NT2/D1 (cell line): ENCODE data around the gene FGF3.

Source experiments
- SUZ12 ChIP-seq: IDR thresholded peaks from 2 replicates; pipeline ENCODE4 v1.6.1; 2011; ENCODE audit not compliant: insufficient read length, insufficient read depth; ENCODE audit errors: extremely low read depth
- YY1 ChIP-seq: IDR thresholded peaks from 2 replicates; pipeline ENCODE4 v1.6.1; 2011; ENCODE audit not compliant: insufficient read length, insufficient read depth
- ZNF274 ChIP-seq: IDR thresholded peaks from 2 replicates; pipeline ENCODE4 v1.6.1; 2011; ENCODE audit warnings: mild to moderate bottlenecking, low read depth, low read length

DNA sequence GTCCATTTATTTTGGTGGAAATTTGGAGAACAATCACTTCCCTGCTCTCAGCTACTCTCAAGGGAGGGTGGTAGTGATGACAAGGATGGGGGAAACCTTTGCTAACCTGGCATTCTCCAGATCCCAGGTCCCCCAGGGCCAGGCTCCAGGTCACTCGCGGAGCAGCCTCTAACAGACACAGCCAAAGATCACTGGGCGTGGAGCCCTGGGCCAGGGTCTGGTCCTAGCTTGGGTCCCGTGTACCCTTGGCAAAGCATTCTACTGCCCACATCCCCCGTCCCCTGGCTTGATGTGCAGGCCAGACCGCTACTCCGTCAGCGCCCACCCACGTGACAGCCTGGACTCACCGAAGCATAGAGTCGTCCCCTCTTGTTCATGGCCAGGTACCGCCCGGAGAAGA lies 3.2 kb downstream of the FGF3 start:
- TF ChIP-seq YY1 (no peak), SUZ12 (no peak), ZNF274 (no peak)
